Activated naive CD8-positive, alpha-beta T cell treated with anti-CD3 and anti-CD28 coated beads for 36 hours (primary cell): ENCODE measurements around the gene CREBRF. TPM values are rescaled to one million over a fixed set of nuclear protein-coding genes. Genes with fewer than 3 reads are reported as not detected.
"Not testable (repeated sequence)": the region's sequence is repeated elsewhere in the genome, so short reads cannot be mapped to it uniquely, and the experiment has no call there.

ENCODE experiments used
- DNase-seq: peaks from one replicate; pipeline ENCODE4 v3.0.0; 2021
- H3K27ac Mint-ChIP-seq: one replicate; pipeline ENCODE4 v1.8.0; 2022; ENCODE audit warnings: mild to moderate bottlenecking, moderate library complexity, mixed read lengths
- H3K27me3 Mint-ChIP-seq: one replicate; pipeline ENCODE4 v1.8.0; 2022; ENCODE audit warnings: mild to moderate bottlenecking, mixed read lengths
- H3K36me3 Mint-ChIP-seq: one replicate; pipeline ENCODE4 v1.8.0; 2021; ENCODE audit warnings: mild to moderate bottlenecking, mixed read lengths
- H3K4me1 Mint-ChIP-seq: one replicate; pipeline ENCODE4 v1.8.0; 2021; ENCODE audit warnings: mixed read lengths
- H3K4me3 Mint-ChIP-seq: one replicate; pipeline ENCODE4 v1.8.0; 2022; ENCODE audit warnings: mild to moderate bottlenecking, moderate library complexity, mixed read lengths
- H3K9me3 Mint-ChIP-seq: one replicate; pipeline ENCODE4 v1.8.0; 2022; ENCODE audit warnings: mixed read lengths
- total RNA-seq, 2 experiments: library from RNA; stranded (reverse); gene quantifications; one replicate each; pipeline ENCODE4 v1.2.3, GENCODE V29; 2021

Gene CREBRF
- 1 to 10 TPM; 8.6 to 8.8 TPM for total RNA-seq

- H3K36me3 Mint-ChIP-seq: peaks cover 3% of the 10 kb centered on the region
- H3K4me3 Mint-ChIP-seq: peak within 1 kb of the TSS; percentile 95
- no peaks in the 10 kb centered on the region for H3K9me3 Mint-ChIP-seq
- H3K4me1 Mint-ChIP-seq: peaks cover 38% of the 10 kb centered on the region
- no peaks in the 10 kb centered on the region for H3K27me3 Mint-ChIP-seq
- peak; percentile 99 for DNase-seq
- H3K27ac Mint-ChIP-seq: peak within 1 kb of the TSS; percentile 95
Observed at GRCh38 chr5:173055983-173056782, at the start of gene CREBRF. Gene CREBRF (plus strand): TSS chr5:173056352. CDS start chr5:173080776, 24,424 bp downstream.

- no peak overlapping the region for H3K4me3 Mint-ChIP-seq
- H3K36me3 Mint-ChIP-seq: peaks cover 23% of the 10 kb centered on the region
- peak overlapping the region; percentile 8 for H3K27ac Mint-ChIP-seq
- no peaks in the 10 kb centered on the region for H3K27me3 Mint-ChIP-seq
- DNase-seq: peak; percentile 2
- H3K4me1 Mint-ChIP-seq: peaks cover 40% of the 10 kb centered on the region
- no peaks in the 10 kb centered on the region for H3K9me3 Mint-ChIP-seq
Observed at GRCh38 chr5:173010021-173010420, 46.1 kb upstream of the CREBRF start.

- peaks cover 43% of the 10 kb centered on the region for H3K4me1 Mint-ChIP-seq
- peak overlapping the region; percentile 31 for H3K27ac Mint-ChIP-seq
Observed at GRCh38 chr5:173010547-173011464, 45.3 kb upstream of the CREBRF start.

GRCh38 chr5:173011566-173011965 lies 44.6 kb upstream of the CREBRF start:
- H3K9me3 Mint-ChIP-seq: no peaks in the 10 kb centered on the region
- H3K4me1 Mint-ChIP-seq: peaks cover 50% of the 10 kb centered on the region
- H3K27me3 Mint-ChIP-seq: no peaks in the 10 kb centered on the region
- peaks cover 21% of the 10 kb centered on the region for H3K36me3 Mint-ChIP-seq
- H3K4me3 Mint-ChIP-seq: no peak overlapping the region
- no peak for DNase-seq
- peak overlapping the region; percentile 28 for H3K27ac Mint-ChIP-seq

More at GRCh38 chr5:173010547-173011464, 45.3 kb upstream of the CREBRF start:
- Mint-ChIP-seq H3K9me3 (no peaks in the 10 kb centered on the region), H3K36me3 (peaks cover 23% of the 10 kb centered on the region), H3K27me3 (no peaks in the 10 kb centered on the region), H3K4me3 (no peak overlapping the region)
- no peak for DNase-seq

GRCh38 chr5:173012882-173013281 lies 43.3 kb upstream of the CREBRF start:
- Mint-ChIP-seq H3K4me1 (peaks cover 50% of the 10 kb centered on the region), H3K9me3 (no peaks in the 10 kb centered on the region), H3K27me3 (no peaks in the 10 kb centered on the region)

GRCh38 chr5:173014671-173015070 lies 41.5 kb upstream of the CREBRF start:
- Mint-ChIP-seq H3K4me3 (no peak overlapping the region), H3K9me3 (no peaks in the 10 kb centered on the region), H3K27me3 (no peaks in the 10 kb centered on the region), H3K36me3 (peaks cover 29% of the 10 kb centered on the region), H3K4me1 (peaks cover 45% of the 10 kb centered on the region), H3K27ac (no peak overlapping the region)
- DNase-seq: no peak

More at GRCh38 chr5:173012882-173013281, 43.3 kb upstream of the CREBRF start:
- no peak for DNase-seq
- no peak overlapping the region for H3K27ac Mint-ChIP-seq
- no peak overlapping the region for H3K4me3 Mint-ChIP-seq
- peaks cover 26% of the 10 kb centered on the region for H3K36me3 Mint-ChIP-seq

GRCh38 chr5:173015192-173015591 lies 41.0 kb upstream of the CREBRF start:
- H3K9me3 Mint-ChIP-seq: no peaks in the 10 kb centered on the region
- no peaks in the 10 kb centered on the region for H3K27me3 Mint-ChIP-seq
- no peak overlapping the region for H3K4me3 Mint-ChIP-seq
- peak overlapping the region; percentile 47 for H3K27ac Mint-ChIP-seq
- no peak for DNase-seq
- peaks cover 40% of the 10 kb centered on the region for H3K4me1 Mint-ChIP-seq
- H3K36me3 Mint-ChIP-seq: peaks cover 33% of the 10 kb centered on the region

GRCh38 chr5:173015598-173016455 lies 40.3 kb upstream of the CREBRF start:
- H3K36me3 Mint-ChIP-seq: peaks cover 38% of the 10 kb centered on the region
- H3K27me3 Mint-ChIP-seq: no peaks in the 10 kb centered on the region
- H3K4me3 Mint-ChIP-seq: no peak overlapping the region
- peaks cover 35% of the 10 kb centered on the region for H3K4me1 Mint-ChIP-seq
- no peak for DNase-seq
- no peaks in the 10 kb centered on the region for H3K9me3 Mint-ChIP-seq
- H3K27ac Mint-ChIP-seq: peak overlapping the region; percentile 47

GRCh38 chr5:173016598-173017046 lies 39.5 kb upstream of the CREBRF start:
- Mint-ChIP-seq H3K27ac (peak overlapping the region; percentile 47), H3K9me3 (no peaks in the 10 kb centered on the region), H3K36me3 (peaks cover 44% of the 10 kb centered on the region), H3K4me3 (no peak overlapping the region), H3K27me3 (no peaks in the 10 kb centered on the region), H3K4me1 (peaks cover 32% of the 10 kb centered on the region)
- DNase-seq: no peak

- H3K4me1 Mint-ChIP-seq: peaks cover 30% of the 10 kb centered on the region
- not testable (repeated sequence) for H3K9me3 Mint-ChIP-seq, DNase-seq, H3K4me3 Mint-ChIP-seq, H3K27me3 Mint-ChIP-seq
- H3K36me3 Mint-ChIP-seq: peaks cover 46% of the 10 kb centered on the region
- peak overlapping the region; percentile 47 for H3K27ac Mint-ChIP-seq
Observed at GRCh38 chr5:173017087-173017486, 39.1 kb upstream of the CREBRF start.

- Mint-ChIP-seq H3K9me3 (no peaks in the 10 kb centered on the region), H3K27me3 (no peaks in the 10 kb centered on the region), H3K4me3 (no peak overlapping the region), H3K36me3 (peaks cover 43% of the 10 kb centered on the region), H3K27ac (no peak overlapping the region), H3K4me1 (peaks cover 27% of the 10 kb centered on the region)
- no peak for DNase-seq
Observed at GRCh38 chr5:173018358-173018757, 37.8 kb upstream of the CREBRF start.

GRCh38 chr5:173020154-173020581 lies 36.0 kb upstream of the CREBRF start:
- Mint-ChIP-seq H3K4me1 (peaks cover 25% of the 10 kb centered on the region), H3K36me3 (peaks cover 50% of the 10 kb centered on the region), H3K4me3 (no peak overlapping the region), H3K27ac (no peak overlapping the region), H3K9me3 (no peaks in the 10 kb centered on the region), H3K27me3 (no peaks in the 10 kb centered on the region)
- no peak for DNase-seq

GRCh38 chr5:173020643-173021042 lies 35.5 kb upstream of the CREBRF start:
- Mint-ChIP-seq H3K9me3 (no peaks in the 10 kb centered on the region), H3K36me3 (peaks cover 53% of the 10 kb centered on the region), H3K4me1 (peaks cover 25% of the 10 kb centered on the region), H3K27ac (no peak overlapping the region), H3K27me3 (no peaks in the 10 kb centered on the region), H3K4me3 (no peak overlapping the region)
- no peak for DNase-seq

- Mint-ChIP-seq H3K36me3 (peaks cover 31% of the 10 kb centered on the region), H3K27me3 (no peaks in the 10 kb centered on the region), H3K4me1 (peaks cover 10% of the 10 kb centered on the region), H3K27ac (peak overlapping the region; percentile 40), H3K9me3 (no peaks in the 10 kb centered on the region), H3K4me3 (no peak overlapping the region)
- DNase-seq: no peak
Observed at GRCh38 chr5:173025651-173026050, 30.5 kb upstream of the CREBRF start.
